Smooth muscle cell (in vitro differentiated cells): ENCODE measurements around the gene IPO13. TPM values are rescaled to one million over a fixed set of nuclear protein-coding genes. Genes with fewer than 3 reads are reported as not detected.

Experiments
- DNase-seq: peaks from one replicate; lab custom pipeline; 2025; ENCODE audit not compliant: unreplicated experiment; lab: John Stamatoyannopoulos, UW
- H2AFZ ChIP-seq: fragments of 200-600 bp; sonication (generic); 2 replicates; pipeline ENCODE4 v1.6.0; 2016; ENCODE audit warnings: antibody characterized with exemption, low read depth, mild to moderate bottlenecking
- H3F3A ChIP-seq: fragments of 200-600 bp; sonication (generic); 2 replicates; pipeline ENCODE4 v1.6.0; 2017; ENCODE audit warnings: antibody characterized with exemption, low read depth
- H3K27ac ChIP-seq: fragments of 200-600 bp; sonication (generic); 2 replicates; pipeline ENCODE4 v1.5.1; 2016; ENCODE audit warnings: low read depth, mild to moderate bottlenecking
- H3K27me3 ChIP-seq: fragments of 200-600 bp; sonication (generic); 2 replicates; pipeline ENCODE4 v1.6.1; 2016; ENCODE audit warnings: low read depth, mild to moderate bottlenecking
- H3K36me3 ChIP-seq: fragments of 200-600 bp; sonication (generic); 2 replicates; pipeline ENCODE4 v1.5.1; 2016; ENCODE audit warnings: low read depth
- H3K4me1 ChIP-seq: fragments of 200-600 bp; sonication (generic); 2 replicates; pipeline ENCODE4 v1.5.1; 2016; ENCODE audit warnings: low read depth
- H3K4me2 ChIP-seq: fragments of 200-600 bp; sonication (generic); 2 replicates; pipeline ENCODE4 v1.6.0; 2016; ENCODE audit warnings: mild to moderate bottlenecking
- H3K4me3 ChIP-seq: fragments of 200-600 bp; sonication (generic); 2 replicates; pipeline ENCODE4 v1.5.1; 2016; ENCODE audit warnings: mild to moderate bottlenecking
- H3K79me2 ChIP-seq: fragments of 200-600 bp; sonication (generic); 2 replicates; pipeline ENCODE4 v1.6.0; 2016; ENCODE audit warnings: low read depth, mild to moderate bottlenecking
- H3K9ac ChIP-seq: fragments of 200-600 bp; sonication (generic); 2 replicates; pipeline ENCODE4 v1.6.0; 2016; ENCODE audit warnings: low read depth
- H3K9me3 ChIP-seq: fragments of 200-600 bp; sonication (generic); replicated peaks from 2 replicates; pipeline ENCODE4 v1.5.1; 2016; ENCODE audit warnings: low read depth
- H4K20me1 ChIP-seq: fragments of 200-600 bp; sonication (generic); 2 replicates; pipeline ENCODE4 v1.6.0; 2016; ENCODE audit warnings: low read depth
- WGBS: methylation state at CpG from one replicate; pipeline ENCODE4 v1.1.7; 2016; ENCODE audit warnings: low lambda C conversion rate; 5-methylcytosine and 5-hydroxymethylcytosine counted together
- polyA plus RNA-seq: library from polyadenylated mRNA; unstranded; fragments of >200 nt; fragmentation: Nextera tagmentation; extraction: Ambion mirVana; gene quantifications from 2 replicates; pipeline ENCODE4 v1.2.1, GENCODE V29; 2016
- total RNA-seq: library from RNA; depleted of rRNA; stranded (reverse); fragments of >200 nt; gene quantifications from 2 replicates; pipeline ENCODE4 v1.2.3, GENCODE V29; 2014
- TF ChIP-seq, protein P1 (sequence below): fragments of 200-600 bp; sonication (generic); IDR thresholded peaks from 2 replicates; pipeline ENCODE4 v1.5.1; 2017; ENCODE audit warnings: borderline replicate concordance, mild to moderate bottlenecking, antibody characterized with exemption; ENCODE audit not compliant: insufficient read depth, poor library complexity, severe bottlenecking

Gene IPO13
- total and polyA plus RNA-seq, 2 experiments from 2014 or later: 10.4 to 21.2 TPM

- TF ChIP-seq, protein P1, sequence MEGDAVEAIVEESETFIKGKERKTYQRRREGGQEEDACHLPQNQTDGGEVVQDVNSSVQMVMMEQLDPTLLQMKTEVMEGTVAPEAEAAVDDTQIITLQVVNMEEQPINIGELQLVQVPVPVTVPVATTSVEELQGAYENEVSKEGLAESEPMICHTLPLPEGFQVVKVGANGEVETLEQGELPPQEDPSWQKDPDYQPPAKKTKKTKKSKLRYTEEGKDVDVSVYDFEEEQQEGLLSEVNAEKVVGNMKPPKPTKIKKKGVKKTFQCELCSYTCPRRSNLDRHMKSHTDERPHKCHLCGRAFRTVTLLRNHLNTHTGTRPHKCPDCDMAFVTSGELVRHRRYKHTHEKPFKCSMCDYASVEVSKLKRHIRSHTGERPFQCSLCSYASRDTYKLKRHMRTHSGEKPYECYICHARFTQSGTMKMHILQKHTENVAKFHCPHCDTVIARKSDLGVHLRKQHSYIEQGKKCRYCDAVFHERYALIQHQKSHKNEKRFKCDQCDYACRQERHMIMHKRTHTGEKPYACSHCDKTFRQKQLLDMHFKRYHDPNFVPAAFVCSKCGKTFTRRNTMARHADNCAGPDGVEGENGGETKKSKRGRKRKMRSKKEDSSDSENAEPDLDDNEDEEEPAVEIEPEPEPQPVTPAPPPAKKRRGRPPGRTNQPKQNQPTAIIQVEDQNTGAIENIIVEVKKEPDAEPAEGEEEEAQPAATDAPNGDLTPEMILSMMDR: no peak
- no peaks in the 10 kb centered on the region for H3K27me3 ChIP-seq
- H3K4me2 ChIP-seq: no peak overlapping the region
- no peaks in the 10 kb centered on the region for H3K36me3 ChIP-seq
- H3K9ac ChIP-seq: no peak overlapping the region
- no peak overlapping the region for H3K27ac ChIP-seq
- no peaks in the 10 kb centered on the region for H3F3A ChIP-seq
- no peaks in the 10 kb centered on the region for H4K20me1 ChIP-seq
- no peaks in the 10 kb centered on the region for H3K9me3 ChIP-seq
- WGBS: 98% methylated on average over 2 of the region's 2 CpGs
- H2AFZ ChIP-seq: no peak overlapping the region
- H3K4me1 ChIP-seq: no peaks in the 10 kb centered on the region
- no peak for DNase-seq
- no peak overlapping the region for H3K4me3 ChIP-seq
- H3K79me2 ChIP-seq: no peaks in the 10 kb centered on the region
Observed at GRCh38 chr1:43908226-43908625, 38.5 kb upstream of the IPO13 start.

DNA sequence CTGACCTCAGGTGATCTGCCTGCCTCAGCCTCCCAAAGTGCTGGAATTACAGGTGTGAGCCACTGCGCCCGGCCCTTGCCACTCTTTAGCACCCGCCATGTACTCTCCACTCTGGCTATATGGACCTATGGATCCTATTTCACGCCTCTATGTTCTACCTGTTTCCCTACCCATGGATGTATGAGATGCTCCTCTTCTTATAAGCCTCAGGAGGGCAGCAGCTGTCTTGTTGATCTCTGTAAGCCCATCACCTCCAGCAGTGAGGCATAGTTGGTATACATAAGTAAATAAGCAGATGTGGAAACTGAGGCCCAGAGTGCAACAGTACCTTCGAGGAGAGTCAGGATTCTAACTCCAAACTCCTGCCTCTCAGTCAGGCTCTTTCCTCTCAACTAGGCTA, 37.9 kb upstream of the IPO13 start:
- TF ChIP-seq, protein P1: no peak
- WGBS: 92% methylated on average over 5 of the region's 5 CpGs
- no peak for DNase-seq
- Histone ChIP-seq H3F3A (no peaks in the 10 kb centered on the region), H3K36me3 (no peaks in the 10 kb centered on the region), H3K9ac (no peak overlapping the region), H3K27ac (no peak overlapping the region), H3K4me3 (no peak overlapping the region), H2AFZ (no peak overlapping the region), H3K27me3 (no peaks in the 10 kb centered on the region), H3K79me2 (no peaks in the 10 kb centered on the region), H3K4me2 (no peak overlapping the region), H4K20me1 (no peaks in the 10 kb centered on the region), H3K4me1 (no peaks in the 10 kb centered on the region), H3K9me3 (no peaks in the 10 kb centered on the region)

- H3F3A ChIP-seq: no peaks in the 10 kb centered on the region
- H3K79me2 ChIP-seq: no peaks in the 10 kb centered on the region
- no peak for DNase-seq
- H4K20me1 ChIP-seq: no peaks in the 10 kb centered on the region
- TF ChIP-seq, protein P1: no peak
- no peaks in the 10 kb centered on the region for H3K9me3 ChIP-seq
- no peaks in the 10 kb centered on the region for H3K4me1 ChIP-seq
- H3K4me2 ChIP-seq: no peak overlapping the region
- no peak overlapping the region for H3K4me3 ChIP-seq
- no peaks in the 10 kb centered on the region for H3K36me3 ChIP-seq
- no peak overlapping the region for H3K27ac ChIP-seq
- WGBS: 96% methylated on average over 1 of the region's 1 CpG
- no peaks in the 10 kb centered on the region for H3K27me3 ChIP-seq
- no peak overlapping the region for H2AFZ ChIP-seq
- no peak overlapping the region for H3K9ac ChIP-seq
Observed at GRCh38 chr1:43910343-43910742, 36.4 kb upstream of the IPO13 start.

DNA sequence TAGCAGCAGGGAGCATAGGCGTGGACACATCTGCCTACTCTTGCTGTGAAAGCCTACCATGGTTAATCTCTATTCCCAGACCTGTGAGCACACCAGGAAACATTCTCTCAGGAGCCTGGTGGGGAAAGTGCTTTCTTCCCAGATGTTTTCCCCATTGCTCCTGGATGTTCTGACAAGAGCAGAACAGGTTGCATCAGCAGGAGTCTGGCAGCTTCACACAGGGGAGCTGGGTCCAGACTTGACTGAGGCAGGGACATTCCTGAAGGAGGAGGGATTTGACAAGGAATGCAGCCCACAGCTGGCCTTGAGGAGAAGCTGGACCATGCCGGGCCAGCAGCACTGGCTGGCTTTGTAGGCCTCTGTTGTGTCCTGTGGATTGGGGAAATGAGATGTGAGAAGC, 34.1 kb upstream of the IPO13 start:
- Histone ChIP-seq H4K20me1 (no peaks in the 10 kb centered on the region), H3K9ac (no peak overlapping the region), H3K4me2 (no peak overlapping the region), H2AFZ (no peak overlapping the region), H3K36me3 (no peaks in the 10 kb centered on the region), H3K4me3 (no peak overlapping the region), H3K4me1 (no peaks in the 10 kb centered on the region), H3K9me3 (no peaks in the 10 kb centered on the region), H3K27me3 (no peaks in the 10 kb centered on the region), H3F3A (no peaks in the 10 kb centered on the region), H3K27ac (no peak overlapping the region), H3K79me2 (no peaks in the 10 kb centered on the region)
- no peak for DNase-seq
- TF ChIP-seq, protein P1: no peak
- WGBS: 45% methylated on average over 2 of the region's 2 CpGs
